Upper lobe of right lung (tissue), 1 donor: ENCODE measurements around the gene IFI44L. TPM values are rescaled to one million over a fixed set of nuclear protein-coding genes. Genes with fewer than 3 reads are reported as not detected.

Experiments
- ATAC-seq: fragments of 200-7000 bp; cut with Tn5 transposase; one replicate; pipeline ENCODE4 v1.9.1; 2020; ENCODE audit warnings: mild to moderate bottlenecking, moderate library complexity
- DNase-seq: peaks from one replicate; pipeline ENCODE4 v3.0.0-alpha.2; 2020
- H3K27ac ChIP-seq: fragments of 200-600 bp; one replicate; pipeline ENCODE4 v1.8.0; 2022
- H3K27me3 ChIP-seq: fragments of 200-600 bp; one replicate; pipeline ENCODE4 v1.8.0; 2022; ENCODE audit warnings: mild to moderate bottlenecking
- H3K36me3 ChIP-seq: fragments of 200-600 bp; one replicate; pipeline ENCODE4 v1.8.0; 2022
- H3K4me1 ChIP-seq: fragments of 200-600 bp; one replicate; pipeline ENCODE4 v1.8.0; 2022
- H3K4me3 ChIP-seq: fragments of 200-600 bp; one replicate; pipeline ENCODE4 v1.8.0; 2022; ENCODE audit warnings: mild to moderate bottlenecking
- H3K9me3 ChIP-seq: fragments of 200-600 bp; one replicate; pipeline ENCODE4 v1.8.0; 2022
- CTCF ChIP-seq: fragments of 200-600 bp; IDR thresholded peaks from one replicate; pipeline ENCODE4 v1.8.0; 2022; ENCODE audit warnings: antibody characterized with exemption
- intact Hi-C: fragments of 100-400 bp; cut with DNase I; formaldehyde crosslinking; loops from one replicate; pipeline ENCODE4 v1.11.0; 2022
- total RNA-seq: library from RNA; stranded (reverse); fragmentation: NEBNext Ultra II Directional; extraction: Animal tissue kit (Norgen Biotek cat#: 25700); gene quantifications from one replicate; pipeline ENCODE4 v1.2.1, GENCODE V29; 2021
- donor health status: DM: no; HTN: yes; CAD: no; lungs with severe emphysema.

IFI44L gene
- total RNA-seq, 1 donor from 2014 or later = 30.0 TPM

DNA sequence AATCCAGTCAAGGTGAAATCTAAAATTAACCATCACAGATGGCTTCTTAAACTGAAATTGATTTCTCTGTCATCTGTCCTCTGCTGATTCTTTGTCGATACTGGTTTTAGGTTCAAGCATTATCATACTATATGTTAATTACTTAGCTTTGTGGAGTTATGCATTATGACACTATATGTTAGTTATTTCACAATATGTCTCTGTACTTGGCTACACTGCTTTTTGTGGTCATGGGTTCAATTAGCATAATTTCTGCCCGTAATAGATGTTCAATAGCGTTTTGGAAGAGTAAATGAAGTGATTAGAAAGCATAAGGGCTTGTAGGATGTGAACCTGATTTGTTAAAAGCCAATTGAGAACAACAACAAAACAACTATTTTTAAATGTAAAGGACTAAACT lies 57.5 kb downstream of the IFI44L start:
- DNase-seq (no peak), ATAC-seq (no peak)
- H3K27me3 ChIP-seq = no peaks in the 10 kb centered on the region
- H3K4me1 ChIP-seq = no peaks in the 10 kb centered on the region
- no peaks in the 10 kb centered on the region for H3K9me3 ChIP-seq
- TF ChIP-seq CTCF = no peak
- H3K4me3 ChIP-seq = no peak overlapping the region
- H3K36me3 ChIP-seq = no peaks in the 10 kb centered on the region
- no peak overlapping the region for H3K27ac ChIP-seq
- intact Hi-C loops = loop anchor here (10.0 kb wide), 1 partner anchor 63 kb away; no protein-coding TSS in a partner anchor

DNA sequence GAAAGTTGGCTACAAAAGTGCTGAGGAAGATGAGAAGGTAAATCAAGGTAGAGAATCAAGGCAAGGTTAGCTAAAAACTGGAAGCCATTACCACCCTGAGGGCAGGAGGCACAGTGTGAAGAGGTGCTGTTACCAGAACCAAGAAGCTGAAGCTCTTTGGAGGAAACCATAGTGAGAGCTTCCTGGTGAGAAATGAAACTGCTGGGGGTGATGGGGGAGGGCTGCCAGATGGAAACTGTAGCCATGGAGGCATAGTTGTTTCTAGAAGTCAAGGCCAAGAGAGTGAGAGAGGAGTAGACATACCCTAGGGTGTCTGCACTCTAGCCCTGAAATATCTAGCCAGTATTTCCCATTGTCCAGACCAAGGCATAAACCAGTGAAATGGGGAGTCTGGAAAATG lies 58.1 kb downstream of the IFI44L start:
- intact Hi-C loops = loop anchor here (10.0 kb wide), 1 partner anchor 64 kb away; no protein-coding TSS in a partner anchor
- no peak overlapping the region for H3K4me3 ChIP-seq
- ATAC-seq (no peak), DNase-seq (no peak)
- TF ChIP-seq CTCF = no peak
- no peak overlapping the region for H3K27ac ChIP-seq
- no peaks in the 10 kb centered on the region for H3K9me3 ChIP-seq
- H3K36me3 ChIP-seq = no peaks in the 10 kb centered on the region
- H3K4me1 ChIP-seq = no peaks in the 10 kb centered on the region
- H3K27me3 ChIP-seq = no peaks in the 10 kb centered on the region

DNA sequence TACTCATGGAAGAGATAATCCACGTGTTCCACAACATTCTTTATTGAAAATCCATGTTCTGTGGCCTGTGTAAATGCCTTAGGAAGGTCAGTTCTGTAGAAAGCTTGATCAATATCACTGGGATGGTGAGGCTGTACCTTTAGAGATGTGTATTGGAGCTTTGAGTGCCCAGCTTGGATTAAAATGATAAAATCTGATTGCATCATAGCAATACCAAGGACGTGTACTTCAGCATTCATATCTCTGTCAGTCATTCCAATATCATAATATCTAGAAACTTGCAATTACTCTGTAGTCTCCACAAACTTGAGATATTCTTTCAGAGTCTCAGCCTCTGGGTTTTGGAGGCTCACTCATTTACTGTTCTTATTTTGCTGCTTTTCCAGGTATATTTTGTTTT lies 61.0 kb downstream of the IFI44L start:
- ATAC-seq (no peak), DNase-seq (no peak)
- Histone ChIP-seq H3K36me3 (no peaks in the 10 kb centered on the region), H3K9me3 (no peaks in the 10 kb centered on the region), H3K27me3 (no peaks in the 10 kb centered on the region), H3K4me3 (no peak overlapping the region), H3K27ac (no peak overlapping the region), H3K4me1 (no peaks in the 10 kb centered on the region)
- no peak for TF ChIP-seq CTCF
- intact Hi-C loops = no loop called here

DNA sequence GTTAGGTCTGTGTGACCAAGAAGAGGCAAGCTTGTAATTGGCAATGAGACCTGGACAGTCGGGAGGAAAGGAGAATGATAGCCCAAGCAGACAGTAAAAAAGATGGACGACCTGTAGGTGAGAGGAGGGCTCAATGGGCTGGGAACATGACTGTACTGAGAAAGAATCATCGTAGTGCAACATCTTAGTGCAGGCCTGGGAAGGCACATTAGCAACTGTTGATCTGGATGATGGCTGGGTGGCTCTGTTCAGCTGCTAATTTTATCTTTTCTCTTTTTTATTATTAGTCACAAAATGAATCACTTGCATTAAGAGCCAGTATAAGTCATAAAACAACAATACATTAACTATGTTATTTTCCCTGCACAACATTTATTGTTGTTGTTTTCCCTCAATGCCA lies 62.2 kb downstream of the IFI44L start:
- ATAC-seq (no peak), DNase-seq (no peak)
- no peak for TF ChIP-seq CTCF
- Histone ChIP-seq H3K36me3 (no peaks in the 10 kb centered on the region), H3K27ac (no peak overlapping the region), H3K4me3 (no peak overlapping the region), H3K4me1 (no peaks in the 10 kb centered on the region), H3K27me3 (no peaks in the 10 kb centered on the region), H3K9me3 (no peaks in the 10 kb centered on the region)
- intact Hi-C loops = no loop called here

DNA sequence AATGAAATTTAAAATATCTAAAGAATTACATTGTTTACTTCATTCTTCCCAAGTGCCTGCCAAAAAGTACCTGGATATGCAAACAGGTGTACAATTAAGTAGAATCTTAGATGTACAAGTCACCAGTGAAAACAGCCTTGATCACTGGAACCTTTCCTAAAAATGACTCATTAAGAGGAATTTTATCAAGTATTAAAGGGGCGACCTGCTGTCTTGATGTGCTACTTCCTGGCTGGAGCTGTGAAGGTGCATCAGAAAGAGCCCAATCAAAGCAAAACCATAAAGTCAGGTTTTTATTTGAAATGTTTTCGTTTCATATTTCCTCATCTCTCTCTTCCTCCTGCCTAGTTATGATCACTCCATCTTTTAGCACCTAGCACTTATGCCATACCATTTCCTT lies 62.8 kb downstream of the IFI44L start:
- ATAC-seq = no peak

More for the DNA sequence above, 62.8 kb downstream of the IFI44L start:
- no peak for DNase-seq
- Histone ChIP-seq H3K36me3 (no peaks in the 10 kb centered on the region), H3K4me1 (no peaks in the 10 kb centered on the region), H3K27me3 (no peaks in the 10 kb centered on the region), H3K27ac (no peak overlapping the region), H3K4me3 (no peak overlapping the region), H3K9me3 (no peaks in the 10 kb centered on the region)
- TF ChIP-seq CTCF = no peak
- intact Hi-C loops = no loop called here
